ENCODE results near the gene CMIP.

The CMIP gene

DNA sequence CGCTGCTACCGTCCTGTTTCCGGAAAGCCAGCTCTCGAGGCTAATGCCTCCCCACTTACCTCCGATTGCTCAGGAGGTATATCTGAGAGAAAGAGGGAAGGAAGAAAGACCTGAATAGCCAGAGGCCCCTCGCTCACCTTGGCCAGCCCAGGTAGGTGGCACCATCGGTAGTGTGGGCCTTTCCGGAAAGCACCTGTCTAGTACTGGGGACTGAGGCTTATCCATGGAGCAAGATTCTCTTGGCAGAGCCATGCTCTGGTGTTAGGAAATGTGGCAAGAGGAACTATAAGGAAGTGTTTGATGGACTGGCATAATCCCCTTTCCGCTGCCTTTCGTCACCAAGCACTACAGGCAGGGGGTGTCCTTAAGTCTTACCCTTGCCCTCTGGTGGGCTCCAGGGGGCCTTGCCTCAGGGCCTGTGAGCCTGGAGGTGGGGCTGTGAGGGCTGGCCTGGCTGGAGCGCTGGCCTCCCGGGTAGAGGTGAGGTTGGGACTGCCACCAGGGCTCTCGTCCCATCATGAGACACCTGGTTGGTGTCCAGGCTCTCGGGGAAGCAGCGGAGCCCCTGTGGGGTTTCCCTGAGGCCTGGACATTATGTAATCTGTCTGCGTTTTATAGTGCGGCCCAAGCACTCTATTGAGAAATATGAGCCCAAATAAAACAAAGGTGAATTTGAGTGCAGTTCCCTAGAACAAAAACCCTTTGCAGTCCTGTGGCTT is 2.9 kb downstream of the CMIP start:
- no peak for DNase-seq (ENCODE audit: low spot score)

GRCh38 chr16:81448154-81449131 is 3.8 kb downstream of the CMIP start:
- no peak for DNase-seq (ENCODE audit: low spot score)

DNA sequence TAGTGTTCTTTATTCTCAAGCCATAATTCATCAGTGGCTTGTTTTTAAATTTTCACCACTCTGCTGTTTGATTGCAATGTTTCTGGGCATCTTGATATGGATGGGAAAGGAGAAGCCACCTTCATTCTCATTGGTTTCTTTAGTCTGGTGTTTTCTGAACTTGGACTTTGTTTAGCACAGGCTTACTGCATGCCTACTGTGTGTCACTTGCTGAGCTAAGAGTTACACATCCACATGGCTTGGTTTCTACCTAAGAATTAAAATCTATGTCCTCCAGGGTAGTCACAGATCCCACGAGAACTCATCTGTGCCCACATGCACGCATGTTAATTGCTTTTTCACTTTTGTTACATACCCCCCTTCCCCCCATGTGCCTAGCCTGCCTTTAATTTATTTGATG is 4.6 kb downstream of the CMIP start:
- no peak for DNase-seq (ENCODE audit: low spot score)

DNA sequence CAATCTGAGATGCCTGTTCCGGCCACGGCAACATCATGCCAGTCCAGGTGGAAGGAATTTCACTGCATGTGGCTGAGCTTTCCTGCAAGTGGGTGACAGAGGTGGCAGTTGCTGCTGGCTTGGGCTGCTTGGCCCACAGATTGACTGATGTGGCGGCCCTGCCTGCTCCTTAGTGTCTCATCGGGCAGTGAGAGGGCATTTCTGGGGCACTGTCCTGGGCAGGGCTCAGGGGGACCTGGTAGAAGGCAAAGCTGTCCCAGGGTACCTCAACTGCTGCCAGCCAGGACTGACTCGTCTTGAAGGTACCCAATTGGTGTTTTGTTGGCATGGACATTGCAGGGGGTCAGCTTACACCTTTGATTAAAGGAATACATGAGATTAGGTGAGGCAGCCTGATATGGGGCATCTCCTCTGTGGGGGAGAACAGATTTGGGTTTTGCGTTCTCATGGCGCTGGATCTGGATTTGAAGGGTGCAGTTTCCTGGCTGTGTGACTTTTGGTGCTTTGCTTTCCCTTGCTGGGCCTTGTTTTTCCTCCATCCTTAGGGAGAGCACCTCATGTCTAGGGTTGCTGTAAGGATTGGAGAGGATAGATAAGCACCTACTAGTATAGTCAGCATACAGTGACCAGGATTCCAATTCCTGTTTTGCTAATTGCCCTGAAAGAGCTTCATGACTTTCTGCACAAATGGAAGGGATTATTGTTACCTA is 5.4 kb downstream of the CMIP start:
- no peak for DNase-seq (ENCODE audit: low spot score)

- DNase-seq (ENCODE audit: low spot score) = no peak
These were observed 6.3 kb downstream of the CMIP start for GRCh38 chr16:81450783-81451491.

GRCh38 chr16:81451753-81452680 is 7.4 kb downstream of the CMIP start:
- DNase-seq (ENCODE audit: low spot score) = no peak

GRCh38 chr16:81453091-81453728 is 8.6 kb downstream of the CMIP start:
- DNase-seq (ENCODE audit: low spot score) = no peak

DNA sequence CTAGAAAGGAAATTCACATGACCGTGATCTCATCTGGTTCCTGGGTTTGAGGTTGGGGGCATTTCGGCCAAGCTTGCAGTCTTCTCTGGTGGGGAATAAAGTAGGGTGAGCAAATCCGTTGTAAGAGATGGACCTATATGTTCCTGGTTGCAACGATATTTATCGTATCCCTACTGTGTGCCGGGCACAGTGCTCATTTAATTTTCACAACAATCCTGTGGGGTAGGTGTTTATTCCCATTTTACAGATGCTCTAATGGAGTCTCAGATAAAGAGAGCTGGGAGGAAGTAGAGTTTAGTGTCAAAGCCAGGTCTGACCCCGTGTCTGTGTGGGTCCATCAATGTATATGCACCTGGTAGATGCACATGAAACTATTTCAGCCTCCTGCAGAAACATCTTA is 9.4 kb downstream of the CMIP start:
- no peak for DNase-seq (ENCODE audit: low spot score)

DNA sequence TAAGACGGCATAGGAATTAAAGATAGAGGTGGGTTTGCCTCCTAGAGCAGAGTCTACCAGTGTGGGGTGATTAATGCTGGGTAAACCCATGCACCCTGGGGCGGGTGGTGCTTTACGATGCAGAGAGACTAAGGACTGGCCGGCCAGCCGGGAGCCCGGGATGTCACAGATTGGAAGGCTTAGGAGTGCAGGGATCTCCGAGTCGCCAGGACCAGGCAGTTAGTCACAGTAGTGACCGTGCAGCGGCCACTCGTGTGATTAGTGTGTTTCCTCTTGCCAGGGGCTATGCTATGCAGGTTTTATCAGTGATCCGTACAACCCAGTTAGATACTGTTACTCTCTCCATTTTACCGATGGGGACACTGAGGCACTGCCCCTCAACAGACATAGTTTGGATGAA is 10.4 kb downstream of the CMIP start:
- DNase-seq (ENCODE audit: low spot score) = no peak

DNA sequence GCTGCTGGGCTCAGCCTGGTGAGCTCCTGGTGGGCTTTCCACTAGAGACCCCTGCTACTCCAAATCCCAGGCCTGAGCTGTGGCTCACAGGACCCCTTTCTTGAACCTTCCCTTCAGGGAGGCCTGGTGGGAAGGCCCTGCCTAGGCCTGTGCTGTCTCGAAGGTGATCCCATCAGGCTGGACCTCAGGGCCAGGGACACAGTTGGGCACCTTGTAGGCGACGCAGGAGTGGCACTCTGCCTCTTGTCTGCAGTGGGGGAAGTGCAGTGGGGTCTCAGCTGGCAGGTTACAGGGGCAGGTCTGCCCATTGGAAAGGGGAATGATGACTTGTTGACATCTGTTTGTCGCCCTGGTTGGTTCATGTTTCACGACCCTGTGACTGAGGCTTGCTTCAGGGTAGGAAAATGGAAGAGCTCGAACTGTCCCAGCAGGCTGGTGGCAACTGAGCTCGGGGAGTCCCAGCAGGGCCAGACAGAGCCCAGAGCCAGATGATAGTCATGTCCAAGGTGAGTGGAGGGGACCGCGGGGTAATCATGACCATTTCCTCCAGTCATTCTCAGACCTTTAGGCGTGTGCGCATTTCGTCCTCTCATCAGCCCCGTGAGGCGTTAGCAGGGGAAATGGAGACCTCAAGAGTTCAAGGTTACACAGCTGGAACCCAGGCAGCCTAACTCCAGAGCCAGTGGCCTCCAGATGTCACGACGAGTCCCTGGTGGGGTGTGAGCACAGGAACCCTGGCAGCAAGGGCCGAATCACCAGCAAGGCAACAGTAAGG is 11.3 kb downstream of the CMIP start:
- no peak for DNase-seq (ENCODE audit: low spot score)

DNA sequence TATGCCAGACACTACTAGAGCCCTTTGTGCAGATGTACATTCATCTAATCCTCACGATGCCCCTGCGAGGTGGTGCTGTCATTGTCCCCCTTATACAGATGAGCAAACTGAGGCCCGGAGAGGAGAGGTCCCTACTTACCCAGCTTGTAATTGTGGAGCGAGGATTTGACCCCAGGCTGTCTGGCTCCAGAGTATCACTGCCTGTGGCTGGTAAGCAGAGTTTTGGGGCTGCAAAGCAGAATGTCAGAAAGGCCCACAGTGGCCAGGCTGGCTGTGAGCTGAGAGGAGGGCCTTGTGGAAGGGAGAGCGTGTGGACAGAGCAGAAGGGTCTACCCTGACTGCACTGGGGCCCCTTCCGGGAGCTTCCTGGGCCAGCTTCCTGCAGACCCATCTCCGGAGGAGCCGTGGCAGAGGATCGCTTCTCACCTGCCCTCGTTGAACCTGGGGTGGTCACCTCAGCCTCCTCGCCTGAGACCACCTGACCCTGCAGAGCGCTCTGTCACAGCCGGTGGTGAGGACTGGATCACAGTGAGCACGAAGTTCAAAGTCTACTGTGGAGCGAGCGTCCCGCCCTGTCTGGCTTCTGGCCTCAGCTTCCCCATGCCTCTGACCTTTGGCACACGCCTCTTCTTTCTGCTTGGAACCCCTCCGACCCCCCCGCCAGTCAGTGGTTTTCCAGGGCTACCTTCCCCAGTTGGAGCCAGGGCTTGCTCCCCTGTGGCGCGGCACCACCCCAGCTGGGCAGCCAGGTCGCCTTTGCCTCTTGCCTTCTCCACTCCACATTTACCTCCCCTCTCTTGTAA is 12.1 kb downstream of the CMIP start:
- DNase-seq (ENCODE audit: low spot score) = no peak

DNA sequence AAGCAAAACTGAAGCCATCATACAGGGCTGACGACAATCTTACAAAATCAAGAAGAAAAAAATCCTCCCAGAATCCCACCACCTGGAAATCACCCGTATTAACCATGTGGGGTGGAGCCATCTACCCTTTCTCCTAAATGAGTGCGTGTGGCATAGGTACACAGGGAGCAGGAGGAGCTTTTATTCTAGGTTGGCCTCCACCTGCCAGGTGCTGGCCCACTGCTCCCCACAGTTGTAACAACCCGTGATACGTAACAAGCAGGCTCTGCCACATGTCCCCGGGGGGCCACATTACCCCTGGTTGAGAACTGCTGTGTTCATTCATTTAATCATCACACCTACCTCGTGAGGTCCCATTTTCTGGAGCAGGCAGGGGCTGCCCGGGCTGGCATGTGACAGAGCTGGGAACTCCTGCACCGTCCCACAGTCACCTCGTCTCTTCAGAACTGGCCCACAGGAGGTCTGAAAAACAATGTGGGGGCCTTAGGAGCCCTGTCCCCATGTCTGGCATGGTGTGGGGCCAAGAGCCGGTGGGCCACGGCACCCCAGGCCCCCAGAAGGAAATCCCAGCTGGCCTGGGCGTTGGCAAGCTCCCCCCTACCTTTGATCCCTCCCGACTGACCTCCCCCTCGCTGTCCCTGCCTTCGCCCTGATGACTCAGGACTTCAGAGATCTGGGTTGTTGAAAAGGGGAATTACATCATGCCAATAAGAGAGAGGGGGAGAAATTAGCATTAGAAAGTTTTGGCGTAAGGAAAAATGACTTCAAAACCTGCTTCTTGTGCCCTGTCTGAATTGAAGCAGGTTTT is 12.9 kb downstream of the CMIP start:
- no peak for DNase-seq (ENCODE audit: low spot score)

DNA sequence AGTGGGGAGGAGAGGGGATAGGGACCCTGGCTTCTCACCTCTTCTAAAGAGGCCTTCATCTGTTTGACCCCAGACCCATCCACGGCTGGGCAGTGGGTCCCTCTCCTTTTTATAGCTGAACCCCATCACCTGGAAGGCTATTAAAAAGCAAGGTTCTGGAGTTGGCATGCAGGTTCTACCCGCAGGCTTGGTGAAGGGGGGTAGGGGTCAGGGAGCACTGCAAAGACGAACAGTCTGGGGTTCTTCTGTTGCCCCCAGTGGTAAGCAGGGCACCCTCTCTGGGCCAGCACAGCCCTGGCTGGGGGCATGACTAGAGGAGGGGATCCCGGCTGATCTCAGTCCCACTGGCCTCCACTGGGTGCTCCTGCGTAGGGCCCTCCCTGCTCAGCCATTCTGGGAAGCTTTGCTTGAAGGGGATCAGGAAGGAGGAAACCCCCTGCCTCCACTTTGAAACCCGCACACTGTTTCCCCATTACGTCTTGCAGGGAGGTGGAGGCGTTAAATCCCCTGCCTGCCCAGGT is 13.6 kb downstream of the CMIP start:
- no peak for DNase-seq (ENCODE audit: low spot score)

- DNase-seq (ENCODE audit: low spot score) = no peak
These were observed 14.4 kb downstream of the CMIP start for GRCh38 chr16:81458827-81459598.

DNA sequence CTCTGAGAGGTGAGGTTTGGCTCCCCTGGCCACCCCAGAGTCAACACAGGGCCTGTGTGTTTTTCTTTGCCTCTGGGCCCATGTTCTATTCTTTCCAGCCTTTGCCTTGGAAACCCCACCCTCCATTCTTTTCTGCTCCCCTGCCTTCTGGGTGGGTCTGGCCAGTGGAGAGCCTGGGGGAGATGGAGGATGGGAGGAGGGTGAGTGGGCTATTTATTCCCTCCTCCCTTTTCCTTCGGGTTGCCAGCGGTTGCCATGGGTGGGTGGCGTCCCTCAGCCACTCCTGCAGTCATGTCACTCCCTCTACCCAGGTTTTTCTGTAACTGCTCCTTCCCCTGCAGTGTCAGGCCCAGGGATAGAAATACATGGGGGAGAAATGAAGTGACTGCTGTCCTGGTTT is 15.5 kb downstream of the CMIP start:
- no peak for DNase-seq (ENCODE audit: low spot score)

- DNase-seq (ENCODE audit: low spot score) = no peak
These were observed 16.6 kb downstream of the CMIP start for GRCh38 chr16:81461243-81461642.

GRCh38 chr16:81461766-81462165 is 17.2 kb downstream of the CMIP start:
- DNase-seq (ENCODE audit: low spot score) = no peak

All from RKO (cell line).